ENCODE measurements around the gene FFAR2. TPM values are rescaled to one million over a fixed set of nuclear protein-coding genes. Genes with fewer than 3 reads are reported as not detected.

FFAR2 gene
- total and polyA plus RNA-seq, 2 donors (not counting 3 experiments of a cell fraction or from before 2014, with no cell fraction given), result not detected

- no peaks in the 10 kb centered on the region for H3K9me1 ChIP-seq (replicated peaks; ENCODE audit: control insufficient read depth, extremely low read depth, insufficient read depth, low read length)
- no peak overlapping the region for H3K27ac ChIP-seq (ENCODE audit: insufficient read depth, low read depth, low read length)
- H2AFZ ChIP-seq (ENCODE audit: low read depth, low read length), result no peak overlapping the region
- no peaks in the 10 kb centered on the region for H3K9me3 ChIP-seq (replicated peaks; ENCODE audit: control insufficient read depth, insufficient read depth, low read length)
- no peak overlapping the region for H3K9ac ChIP-seq (replicated peaks; ENCODE audit: extremely low read depth, insufficient read depth, low read length)
- dilution Hi-C loops (cut with MboI; ENCODE audit: extremely low pct_ligation_motif_present, low sequenced_read_pairs), result no loop called here
- H3K79me2 ChIP-seq (ENCODE audit: control insufficient read depth, insufficient read depth, low read length), result no peaks in the 10 kb centered on the region
- H3K4me1 ChIP-seq (ENCODE audit: control insufficient read depth, extremely low read depth, insufficient read depth, low read length), result no peaks in the 10 kb centered on the region
- no peak overlapping the region for H3K4me3 ChIP-seq (replicated peaks in 1 of 3; ENCODE audit: insufficient read depth in 1 of 3, low read depth in 1 of 3, low read length in 3 of 3)
- intact Hi-C loops (cut with micrococcal nuclease), result no loop called here
- no peaks in the 10 kb centered on the region for H3K36me3 ChIP-seq (ENCODE audit: control insufficient read depth in 2 of 2, extremely low read depth in 1 of 2, insufficient read depth in 2 of 2, low read length in 2 of 2)
- FAIRE-seq, result no peak
- DNase-seq (ENCODE audit: low read depth, low spot score), result no peak
- no peak for TF ChIP-seq CTCF (IDR thresholded peaks at IDR 0.05; ENCODE audit: extremely low read depth in 1 of 2, insufficient read depth in 1 of 2, low read depth in 1 of 2, low read length in 2 of 2)
- TF ChIP-seq POLR2A (IDR thresholded peaks at IDR 0.05; ENCODE audit: low read depth, low read length), result no peak
- no peak for TF ChIP-seq GATA2 (IDR thresholded peaks at IDR 0.05; ENCODE audit: insufficient read depth, insufficient read length, low read depth, low read length)
- TF ChIP-seq MAX (IDR thresholded peaks at IDR 0.05; ENCODE audit: insufficient read depth, insufficient read length), result no peak
- no peak for TF ChIP-seq EZH2 (IDR thresholded peaks at IDR 0.05; ENCODE audit: borderline replicate concordance, low read depth, low read length, severe bottlenecking)
- TF ChIP-seq JUN (IDR thresholded peaks at IDR 0.05; ENCODE audit: borderline replicate concordance, insufficient read depth, insufficient read length, low read depth), result no peak
- TF ChIP-seq FOS (IDR thresholded peaks at IDR 0.05; ENCODE audit: borderline replicate concordance, insufficient read depth, low read length), result no peak
- TF ChIP-seq MYC (IDR thresholded peaks at IDR 0.05; ENCODE audit: low read depth, low read length), result no peak
- ChIA-PET POLR2A (no interaction called here), CTCF (no interaction called here)
- no peaks in the 10 kb centered on the region for H3K27me3 ChIP-seq (ENCODE audit: control insufficient read depth in 2 of 2, insufficient read depth in 2 of 2, low read length in 2 of 2)
- H4K20me1 ChIP-seq (replicated peaks; ENCODE audit: control insufficient read depth, extremely low read depth, insufficient read depth, low read length), result no peaks in the 10 kb centered on the region
- no TSS peak for BruUV-seq (replicated peaks)
- no peak overlapping the region for H3K4me2 ChIP-seq (ENCODE audit: insufficient read depth, low read length)
These were observed 2.0 kb upstream of the FFAR2 start for GRCh38 chr19:35445826-35446593.
